D341Med (cell line): ENCODE measurements around the gene SPTY2D1.
A peak's percentile ranks its signal among the peaks of the same experiment; 100 is the strongest.
"Not testable (repeated sequence)": the region's sequence is repeated elsewhere in the genome, so short reads cannot be mapped to it uniquely, and the experiment has no call there.

Experiments used
- DNase-seq: peaks from one replicate; pipeline ENCODE4 v3.0.0; 2012; ENCODE audit warnings: low spot score

The SPTY2D1 gene

GRCh38 chr11:18618342-18619025 lies 15.7 kb downstream of the SPTY2D1 start:
- DNase-seq: no peak

- DNase-seq: no peak
Observed at GRCh38 chr11:18617688-18618341, 16.3 kb downstream of the SPTY2D1 start.

GRCh38 chr11:18615628-18616392 lies 18.3 kb downstream of the SPTY2D1 start:
- DNase-seq: no peak

GRCh38 chr11:18614667-18615066 lies 19.5 kb downstream of the SPTY2D1 start:
- DNase-seq: no peak

- no peak for DNase-seq
Observed at GRCh38 chr11:18612394-18612793, 21.7 kb downstream of the SPTY2D1 start.

GRCh38 chr11:18611196-18611595 lies 22.9 kb downstream of the SPTY2D1 start:
- no peak for DNase-seq

- DNase-seq: no peak
Observed at GRCh38 chr11:18608376-18608775, 25.8 kb downstream of the SPTY2D1 start.

GRCh38 chr11:18600915-18601569 lies 33.1 kb downstream of the SPTY2D1 start:
- DNase-seq: no peak

GRCh38 chr11:18599739-18600230 lies 34.4 kb downstream of the SPTY2D1 start, which contains the start of gene MISFA:
TSS of gene MISFA (plus strand) at chr11:18599789. CDS start at chr11:18599929, 140 bp downstream.
- no peak for DNase-seq

GRCh38 chr11:18594999-18595749 lies 39.0 kb downstream of the SPTY2D1 start:
- no peak for DNase-seq

- DNase-seq: not testable (repeated sequence)
Observed at GRCh38 chr11:18594088-18594487, 40.1 kb downstream of the SPTY2D1 start.

- DNase-seq: no peak
Observed at GRCh38 chr11:18590571-18590970, 43.6 kb downstream of the SPTY2D1 start.

- DNase-seq: peak; percentile 95
Observed at GRCh38 chr11:18588297-18589252, 45.6 kb downstream of the SPTY2D1 start, which contains the start of gene UEVLD. TSS of gene UEVLD (minus strand) at chr11:18588734. CDS start at chr11:18588654, 80 bp downstream.

- no peak for DNase-seq
Observed at GRCh38 chr11:18581825-18582224, 52.3 kb downstream of the SPTY2D1 start.

GRCh38 chr11:18580113-18580766 lies 53.9 kb downstream of the SPTY2D1 start:
- no peak for DNase-seq

GRCh38 chr11:18578975-18579598 lies 55.1 kb downstream of the SPTY2D1 start:
- DNase-seq: no peak

- no peak for DNase-seq
Observed at GRCh38 chr11:18575361-18575760, 58.8 kb downstream of the SPTY2D1 start.

GRCh38 chr11:18567081-18567480 lies 67.1 kb downstream of the SPTY2D1 start:
- DNase-seq: no peak

GRCh38 chr11:18566406-18566805 lies 67.7 kb downstream of the SPTY2D1 start:
- DNase-seq: no peak
